ENCODE results near the gene CFAP97D1.

DNA sequence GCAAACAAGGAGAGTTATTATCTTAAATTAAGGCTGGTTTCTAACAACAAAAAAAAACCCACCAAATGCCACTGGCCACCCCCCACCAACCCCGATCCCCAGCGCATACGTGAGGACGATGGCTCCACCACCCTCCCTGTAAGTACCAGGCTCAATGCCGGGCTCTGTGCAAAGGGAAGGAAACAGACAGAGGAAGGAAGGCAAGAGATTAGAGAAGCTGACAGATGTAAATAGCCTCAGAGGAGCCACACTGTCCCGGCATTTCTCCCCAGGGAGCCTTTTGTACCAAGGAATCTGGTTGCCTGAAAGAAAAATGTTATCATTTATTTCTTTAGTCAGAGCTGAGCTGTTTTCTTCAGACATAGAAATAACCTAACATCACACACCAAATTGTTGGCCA, 34.7 kb upstream of the CFAP97D1 start:
- TF ChIP-seq, protein P1, sequence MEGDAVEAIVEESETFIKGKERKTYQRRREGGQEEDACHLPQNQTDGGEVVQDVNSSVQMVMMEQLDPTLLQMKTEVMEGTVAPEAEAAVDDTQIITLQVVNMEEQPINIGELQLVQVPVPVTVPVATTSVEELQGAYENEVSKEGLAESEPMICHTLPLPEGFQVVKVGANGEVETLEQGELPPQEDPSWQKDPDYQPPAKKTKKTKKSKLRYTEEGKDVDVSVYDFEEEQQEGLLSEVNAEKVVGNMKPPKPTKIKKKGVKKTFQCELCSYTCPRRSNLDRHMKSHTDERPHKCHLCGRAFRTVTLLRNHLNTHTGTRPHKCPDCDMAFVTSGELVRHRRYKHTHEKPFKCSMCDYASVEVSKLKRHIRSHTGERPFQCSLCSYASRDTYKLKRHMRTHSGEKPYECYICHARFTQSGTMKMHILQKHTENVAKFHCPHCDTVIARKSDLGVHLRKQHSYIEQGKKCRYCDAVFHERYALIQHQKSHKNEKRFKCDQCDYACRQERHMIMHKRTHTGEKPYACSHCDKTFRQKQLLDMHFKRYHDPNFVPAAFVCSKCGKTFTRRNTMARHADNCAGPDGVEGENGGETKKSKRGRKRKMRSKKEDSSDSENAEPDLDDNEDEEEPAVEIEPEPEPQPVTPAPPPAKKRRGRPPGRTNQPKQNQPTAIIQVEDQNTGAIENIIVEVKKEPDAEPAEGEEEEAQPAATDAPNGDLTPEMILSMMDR (IDR thresholded peaks at IDR 0.05), result no peak
- TF ChIP-seq POLR2AphosphoS5 (IDR thresholded peaks at IDR 0.05), result no peak

All from transverse colon (tissue), 4 donors.